Heart left ventricle (tissue), 13 donors: ENCODE measurements around the gene SLC37A4.

Experiments
- CTCF ChIP-seq, 12 donors: fragments of 200-600 bp; sonication (generic) in 4 of 12; IDR thresholded peaks; one replicate each; pipeline versions ENCODE4 v1.5.0 to v1.8.0; 2018 to 2022; ENCODE audit warnings: antibody characterized with exemption in 12 of 12, mild to moderate bottlenecking in 5 of 12
- POLR2A ChIP-seq, 2 donors: fragments of 450-650 bp; IDR thresholded peaks; one replicate each; pipeline ENCODE4 v1.6.1; 2017; ENCODE audit warnings: antibody characterized with exemption in 2 of 2, mild to moderate bottlenecking in 2 of 2, moderate library complexity in 2 of 2
- donor health status: ischemic (EF 13 %, LVEDD 7.1; RV severe dilation, severe dysfunction).
- donor health status: DM: no; HTN: yes; CAD: no.
- donor health status: DM: no; HTN: no; CAD: no.
- donor health status: ischemic (EF 25% LVEDD 6.9; RV normal size, moderate dysfunction).
- donor health status: ischemic (EF 25% LVEDD 5.7; RV mildly dilated, moderate dysfunction).
- donor health status: ischemic (EF 35%, LVEDD 5.7; RV mildly dilated, moderate dysfunction).
- donor health status: nonischemic (EF 11% LVEDD 7.7; RV severe dilation, severe dysfunction).
- donor health status: DM: yes; HTN: yes; CAD: no.
- donor health status: PGD.
- donor health status: ischemic (EF 29% LVEDD 5.4; RV normal size, mild dysfunction).
- donor health status: nonischemic (EF 23%, LVEDD 6.1; RV moderate dilation, normal function).

DNA sequence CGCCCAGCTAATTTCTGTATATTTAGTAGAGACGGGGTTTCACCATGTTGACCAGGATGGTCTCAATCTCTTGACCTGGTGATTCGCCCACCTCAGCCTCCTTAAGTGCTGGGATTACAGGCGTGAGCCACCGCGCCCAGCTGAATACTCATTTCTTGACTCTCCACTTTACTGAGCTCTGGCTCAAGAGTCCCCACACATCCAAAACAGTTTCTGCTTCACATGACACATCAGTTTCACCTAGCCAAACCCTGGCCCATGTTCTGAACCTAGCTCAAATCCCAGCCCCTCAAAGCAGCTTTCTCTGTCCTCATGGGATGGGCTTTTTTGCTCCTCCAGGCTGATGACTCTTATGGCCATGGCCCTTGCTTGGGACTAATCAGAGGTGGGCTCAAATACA lies 16.5 kb upstream of the SLC37A4 start:
- TF ChIP-seq CTCF (IDR thresholded peaks at IDR 0.05) (no peak), POLR2A (IDR thresholded peaks at IDR 0.05) (no peak)
